Dermis blood vessel endothelial cell (primary cell): ENCODE data around the gene ANTXR2. TPM values are rescaled to one million over a fixed set of nuclear protein-coding genes. Genes with fewer than 3 reads are reported as not detected.
"Not testable (repeated sequence)": the region's sequence is repeated elsewhere in the genome, so short reads cannot be mapped to it uniquely, and the experiment has no call there.

Experiments
- DNase-seq: peaks from one replicate; pipeline ENCODE4 v3.0.0; 2010
- total RNA-seq: library from RNA; depleted of rRNA; stranded (reverse); fragments of >200 nt; gene quantifications from 2 replicates; pipeline ENCODE4 v1.2.3, GENCODE V29; 2014

ANTXR2 gene
- total RNA-seq, 1 donor from 2014 or later = 36.2 TPM

DNA sequence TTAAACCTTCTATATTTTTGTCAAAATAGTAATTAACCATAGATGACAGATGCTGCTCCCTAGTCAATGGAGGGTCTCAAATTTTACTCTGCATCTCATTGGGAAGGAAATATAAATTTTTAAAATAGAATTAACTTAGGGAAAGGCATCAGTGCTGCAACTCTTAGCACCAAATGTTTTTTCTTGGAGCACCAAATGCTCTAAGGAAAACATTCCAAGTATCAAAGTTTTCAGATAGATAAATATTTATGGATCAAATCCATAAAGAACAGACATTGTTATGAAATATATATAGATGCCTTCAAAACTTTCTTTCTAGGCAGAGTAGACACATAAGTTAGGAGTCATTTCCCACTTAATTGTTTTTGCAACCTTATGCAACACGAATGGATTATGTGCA, 168.7 kb downstream of the ANTXR2 start:
- no peak for DNase-seq

DNA sequence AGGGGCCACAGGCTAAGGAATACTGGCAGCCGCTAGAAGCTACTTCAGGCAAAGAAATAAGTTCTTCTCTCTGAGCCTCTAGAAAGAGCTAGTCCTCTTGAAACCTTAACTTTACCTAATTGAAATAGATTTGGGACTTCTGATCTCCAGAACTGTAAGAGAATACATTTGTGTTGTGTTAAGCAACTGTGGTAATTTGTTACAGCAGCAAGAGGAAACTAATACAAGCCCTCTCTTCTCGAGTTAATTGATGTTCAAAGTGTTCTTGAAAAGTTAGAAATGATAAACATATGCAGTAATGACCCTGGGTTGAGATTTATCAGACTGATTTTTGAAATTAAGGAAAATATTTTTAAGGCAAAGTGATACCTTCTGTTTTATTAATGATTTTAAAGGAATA, 172.8 kb downstream of the ANTXR2 start:
- no peak for DNase-seq

DNA sequence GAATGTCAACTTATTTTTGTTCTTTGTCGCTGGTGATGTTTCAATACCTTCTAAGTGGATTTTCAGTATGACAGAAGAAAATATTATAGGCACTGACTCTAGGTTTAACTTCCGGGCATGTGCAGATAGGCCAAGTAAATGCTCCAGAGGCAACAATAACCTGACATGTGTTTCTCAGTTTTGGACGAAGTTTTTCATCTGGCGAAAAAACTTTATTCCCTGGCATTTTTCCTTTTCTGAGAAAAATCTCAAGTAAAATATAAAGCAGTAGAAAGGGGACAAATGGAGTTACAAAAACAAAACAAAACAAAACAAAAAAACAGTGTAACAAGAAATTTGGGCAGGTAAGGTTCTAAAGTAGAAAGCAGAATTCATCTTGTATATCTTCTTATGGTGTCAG, 173.5 kb downstream of the ANTXR2 start:
- DNase-seq = no peak

DNA sequence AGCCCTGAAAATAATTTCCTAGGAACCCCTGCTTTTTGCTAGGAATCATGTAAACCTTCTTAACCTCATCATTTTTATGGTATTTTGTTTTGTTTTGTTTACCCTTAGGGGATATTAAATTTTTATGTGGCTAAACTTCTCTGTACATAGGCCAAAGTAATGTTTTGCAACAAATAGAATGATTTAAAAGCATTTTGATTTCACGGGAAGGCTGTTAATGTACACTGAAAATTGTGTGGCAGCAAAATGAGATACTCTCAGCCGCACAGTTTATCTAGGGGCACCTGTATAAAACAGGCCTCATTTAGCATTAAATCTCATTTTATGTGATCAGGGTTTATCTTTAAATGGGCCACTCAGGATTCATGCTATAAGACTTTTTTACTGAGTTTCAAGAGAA, 175.0 kb downstream of the ANTXR2 start:
- DNase-seq = no peak

DNA sequence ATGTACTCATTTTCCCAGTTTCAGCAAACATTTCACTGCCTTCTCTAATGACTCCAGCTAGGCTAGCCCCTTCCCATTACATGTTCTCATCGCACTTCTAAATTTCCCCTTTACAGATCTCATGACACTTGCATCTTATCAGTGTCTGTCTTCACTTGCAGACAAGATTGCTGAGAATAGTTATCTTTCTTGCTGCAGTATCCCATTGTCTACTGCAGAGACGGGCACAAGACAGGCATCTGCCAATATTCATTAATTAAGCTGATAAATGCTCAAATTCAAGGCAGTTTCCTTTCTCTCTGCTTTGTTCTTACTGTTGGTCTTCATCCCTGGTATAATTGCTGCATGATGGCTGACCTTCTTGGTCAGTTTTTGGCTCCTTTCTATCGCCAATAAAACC, 175.9 kb downstream of the ANTXR2 start:
- DNase-seq = no peak

DNA sequence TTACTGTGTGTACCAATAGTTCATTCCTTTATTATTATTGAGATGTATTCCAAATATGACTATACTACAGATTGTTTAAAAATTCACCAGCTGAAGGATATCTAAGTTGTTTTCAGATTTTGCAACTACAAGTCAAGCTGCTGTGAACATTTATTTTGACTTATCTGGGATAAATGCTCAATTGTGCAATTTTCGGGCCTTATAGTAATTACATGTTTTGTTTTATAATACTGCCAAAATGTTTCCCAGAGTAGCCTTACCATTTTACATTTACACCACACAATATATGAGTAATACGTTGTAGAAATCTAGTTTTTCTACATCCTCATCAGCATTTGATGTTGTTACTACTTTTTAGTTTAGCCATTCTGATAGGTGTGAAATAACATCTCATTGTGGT, 179.6 kb downstream of the ANTXR2 start:
- DNase-seq = no peak

DNA sequence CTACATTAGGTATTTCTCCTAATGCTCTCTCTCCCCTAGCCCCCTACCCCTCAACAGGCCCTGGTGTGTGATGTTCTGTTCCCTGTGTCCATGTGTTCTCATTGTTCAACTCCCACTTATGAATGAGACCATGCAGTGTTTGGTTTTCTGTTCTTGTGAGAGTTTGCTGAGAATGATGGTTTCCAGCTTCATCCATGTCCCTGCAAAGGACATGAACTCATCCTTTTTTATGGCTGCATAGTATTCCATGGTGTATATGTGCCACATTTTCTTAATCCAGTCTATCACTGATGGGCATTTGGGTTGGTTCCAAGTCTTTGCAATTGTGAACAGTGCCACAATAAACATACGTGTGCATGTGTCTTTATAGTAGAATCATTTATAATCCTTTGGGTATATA, 184.0 kb downstream of the ANTXR2 start:
- DNase-seq = not testable (repeated sequence)

DNA sequence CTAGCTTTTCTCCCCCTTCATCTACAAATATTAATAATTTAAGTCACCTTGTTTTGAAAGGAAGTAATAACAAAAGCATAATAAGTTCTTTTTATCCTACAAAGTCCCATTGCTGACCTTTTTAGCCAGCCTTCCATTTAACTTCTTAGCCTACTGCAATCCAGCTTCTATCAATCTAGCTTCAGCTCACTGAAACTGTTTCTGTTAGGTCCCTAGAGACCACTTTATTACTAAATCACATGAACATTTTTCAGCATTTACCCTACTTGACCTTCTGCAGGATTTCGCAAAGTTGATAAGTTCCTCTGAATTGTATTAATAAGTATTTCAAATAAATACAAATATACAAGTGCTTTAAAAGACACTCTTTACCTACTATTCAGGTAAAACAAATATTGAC, 186.5 kb downstream of the ANTXR2 start:
- no peak for DNase-seq

DNA sequence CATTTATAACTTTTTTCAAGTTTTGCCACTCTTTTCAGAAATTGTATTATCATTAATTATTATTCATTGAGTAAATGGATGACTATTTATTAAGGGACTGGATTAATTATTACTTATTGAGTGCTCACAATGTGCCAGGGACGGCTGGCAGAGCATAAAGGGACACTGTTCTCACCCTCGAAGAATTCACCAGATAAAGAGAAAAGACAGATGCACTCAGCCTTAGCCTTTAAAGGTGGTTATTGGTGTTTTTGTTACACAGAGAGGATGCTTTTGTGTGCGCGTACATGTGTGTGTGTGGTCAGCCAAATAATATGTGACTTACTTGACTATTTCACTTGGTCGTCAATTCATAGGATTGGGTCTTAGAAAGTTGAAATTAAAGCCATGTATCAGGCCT, 187.0 kb downstream of the ANTXR2 start:
- no peak for DNase-seq

DNA sequence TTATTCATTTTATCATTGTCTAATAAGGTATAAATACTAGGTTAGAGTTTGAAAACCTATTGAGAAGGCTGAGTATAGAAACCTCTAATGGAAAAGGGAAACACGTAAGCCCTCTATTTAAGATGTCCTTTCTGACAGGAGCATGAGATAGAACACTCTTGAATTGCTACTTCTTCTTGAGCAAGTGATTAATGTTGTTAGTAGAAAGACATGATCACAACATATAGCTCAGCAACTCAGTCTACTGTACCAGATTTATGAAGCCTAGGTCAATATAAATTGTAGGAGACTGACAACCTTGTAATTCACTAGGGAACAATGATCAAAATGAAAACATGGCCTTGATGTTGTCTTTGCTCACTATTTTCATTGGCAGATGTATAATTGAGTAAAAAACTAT, 189.7 kb downstream of the ANTXR2 start:
- DNase-seq = no peak

DNA sequence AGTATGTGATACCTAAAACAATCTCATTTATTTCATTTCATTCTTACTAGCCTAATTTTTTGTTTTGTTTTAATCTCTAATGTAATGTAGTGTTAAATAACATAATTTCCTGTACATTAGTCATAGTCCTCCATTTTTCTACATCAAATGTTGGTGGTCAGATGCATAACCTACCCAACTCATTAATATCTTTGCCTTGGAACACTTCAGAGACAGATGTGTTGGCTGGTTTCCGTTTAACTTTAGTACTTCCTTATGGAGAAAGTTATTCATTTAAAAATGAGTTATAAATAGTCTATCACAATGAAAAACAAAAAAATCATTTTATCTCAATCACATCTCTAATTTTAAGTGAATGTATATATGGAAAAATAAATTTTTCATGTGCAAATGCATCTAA, 190.2 kb downstream of the ANTXR2 start:
- DNase-seq = no peak

DNA sequence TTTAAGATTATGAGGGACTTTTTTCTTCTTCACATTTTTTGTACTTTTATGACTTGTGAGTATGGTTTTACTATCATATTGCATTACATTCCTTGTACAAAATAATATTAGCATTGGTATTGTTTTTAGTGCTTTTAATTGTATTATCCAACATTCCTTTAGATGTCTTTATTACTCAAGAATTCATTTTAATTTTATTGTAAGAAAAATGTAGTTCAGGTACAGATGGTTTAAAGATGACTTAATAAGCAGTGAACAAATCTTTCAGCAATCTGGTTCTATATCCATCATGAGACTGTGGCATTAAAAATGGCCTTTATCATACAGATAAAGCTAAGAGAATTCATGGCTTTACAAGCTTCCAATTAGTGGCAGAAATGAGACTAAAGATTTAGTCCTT, 191.6 kb downstream of the ANTXR2 start:
- DNase-seq = no peak

DNA sequence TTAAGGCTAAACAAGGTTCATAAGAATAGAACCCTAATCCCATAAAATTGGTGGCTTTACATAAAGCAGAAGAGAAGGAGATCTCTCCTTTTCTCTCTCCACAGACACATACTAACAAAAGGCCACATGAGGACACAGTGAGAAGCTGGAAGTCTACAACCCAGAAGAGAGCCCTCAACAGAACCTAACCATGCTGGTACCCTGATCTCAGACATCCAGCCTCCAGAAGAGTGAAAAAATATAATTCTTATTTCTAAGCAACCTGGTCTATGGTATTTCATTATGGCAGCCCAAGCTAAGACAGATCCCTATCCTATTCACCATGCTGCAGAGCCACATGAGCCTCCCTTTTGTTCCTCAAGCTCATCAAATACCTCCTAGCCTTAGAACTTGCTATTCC, 195.5 kb downstream of the ANTXR2 start:
- DNase-seq = no peak

DNA sequence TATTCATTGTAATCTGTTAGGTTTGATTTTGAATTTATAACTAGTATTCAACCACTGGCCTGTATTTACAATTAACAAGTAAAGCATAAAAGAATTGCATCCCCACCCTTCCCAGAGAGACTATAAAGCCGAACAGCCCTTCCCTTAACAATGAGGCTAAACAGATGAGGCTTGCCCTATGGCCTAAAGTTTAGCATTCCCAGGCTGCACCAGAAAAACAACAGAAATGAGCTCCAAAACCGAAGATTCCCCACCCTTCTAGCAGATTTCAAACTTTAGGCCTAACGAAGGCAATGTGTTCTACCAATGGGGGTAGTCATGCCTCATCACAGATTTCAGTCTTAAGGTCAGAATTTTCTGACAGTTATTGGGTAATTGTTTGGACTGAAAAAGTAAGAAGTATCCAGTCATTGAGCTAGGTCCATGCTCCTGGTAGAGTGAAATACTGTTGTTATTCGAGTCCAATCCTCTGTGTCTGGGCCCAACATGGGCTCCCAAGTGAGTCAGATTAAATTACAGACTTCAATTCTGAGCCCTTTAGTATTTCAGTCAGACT, 197.6 kb downstream of the ANTXR2 start:
- DNase-seq = no peak

DNA sequence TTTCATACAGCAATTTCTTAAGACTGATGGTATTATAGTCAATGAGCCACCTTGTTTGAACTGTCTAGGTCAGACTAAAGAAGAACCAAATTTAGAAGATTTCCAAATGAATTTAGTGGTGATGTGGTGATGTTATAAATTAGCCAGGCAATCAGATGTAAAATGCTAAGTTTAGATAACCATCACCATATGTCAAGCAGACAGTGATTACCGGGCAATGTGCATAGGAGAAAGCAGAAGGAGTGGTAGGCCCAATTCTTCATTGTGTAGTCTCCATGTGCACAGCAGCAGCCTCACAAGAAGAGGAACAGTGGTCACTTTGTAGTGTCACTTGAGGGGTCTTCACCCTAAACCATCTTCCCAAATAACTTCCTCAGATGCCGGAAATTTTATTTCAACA, 198.8 kb downstream of the ANTXR2 start:
- DNase-seq = no peak

DNA sequence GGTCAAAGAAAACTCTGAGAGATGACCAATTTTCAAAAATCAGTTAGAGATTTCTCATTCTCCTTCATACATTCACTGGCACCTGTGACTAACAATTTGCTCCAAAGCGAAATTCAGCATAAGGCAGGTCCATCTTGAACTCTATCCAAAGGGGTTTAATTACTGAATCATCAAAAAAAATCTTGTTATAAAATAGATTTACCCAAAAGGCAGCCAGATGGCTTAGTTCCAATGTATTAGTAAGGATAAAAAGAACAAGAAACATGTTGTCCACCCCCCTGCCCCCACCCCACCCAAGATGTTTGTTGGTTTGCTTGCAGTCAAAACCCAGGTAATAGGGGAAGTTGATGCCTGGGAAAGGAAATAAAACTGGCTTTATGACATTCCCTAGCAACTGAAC, 200.3 kb downstream of the ANTXR2 start:
- DNase-seq = no peak

DNA sequence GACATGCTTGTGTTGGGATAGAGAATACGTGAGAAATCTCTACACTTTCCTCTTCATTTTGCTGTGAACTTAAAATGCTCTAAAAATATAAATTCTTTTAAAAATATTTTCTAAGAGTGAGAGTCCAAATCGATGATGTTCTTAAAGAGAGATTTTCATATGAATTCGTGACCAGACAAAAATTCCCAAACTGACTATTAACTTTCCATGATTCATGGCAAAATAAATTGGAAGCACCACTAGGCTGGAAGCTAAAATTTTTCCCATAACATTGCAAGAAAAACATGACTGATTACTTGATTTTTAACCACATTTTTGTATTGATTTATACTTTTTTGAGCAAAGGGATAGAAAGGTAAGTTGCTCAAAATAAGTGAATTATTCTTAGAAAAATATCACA, 201.1 kb downstream of the ANTXR2 start:
- no peak for DNase-seq

DNA sequence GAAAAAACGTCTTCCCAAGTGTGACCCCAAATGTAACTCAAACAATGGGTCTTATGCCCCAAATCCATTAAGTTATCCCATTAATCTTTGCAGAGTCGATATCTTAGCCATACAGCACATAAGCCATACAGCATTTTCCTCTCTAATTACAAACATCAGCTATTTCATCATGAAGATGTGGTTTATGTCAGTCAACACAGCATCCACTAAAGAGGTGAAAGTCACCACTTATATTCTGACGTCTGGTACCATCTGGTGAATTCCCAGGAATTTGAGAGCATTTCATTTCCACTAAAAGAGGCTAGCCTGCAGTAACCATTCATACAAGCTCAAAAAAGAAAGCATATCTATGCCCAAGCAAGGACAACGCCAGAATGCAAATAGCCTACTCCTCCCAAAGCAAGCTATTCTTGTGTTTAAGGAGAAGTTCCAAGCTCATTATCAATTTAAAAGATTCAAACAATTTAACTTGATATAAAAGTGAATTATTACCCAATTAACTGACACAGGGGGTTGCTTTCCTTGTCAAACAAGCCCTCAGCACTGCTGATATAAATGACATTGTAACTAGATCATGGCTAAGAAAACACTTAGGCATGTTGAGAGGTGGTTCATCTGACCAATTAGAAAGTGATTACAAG, 203.3 kb downstream of the ANTXR2 start:
- DNase-seq = no peak

DNA sequence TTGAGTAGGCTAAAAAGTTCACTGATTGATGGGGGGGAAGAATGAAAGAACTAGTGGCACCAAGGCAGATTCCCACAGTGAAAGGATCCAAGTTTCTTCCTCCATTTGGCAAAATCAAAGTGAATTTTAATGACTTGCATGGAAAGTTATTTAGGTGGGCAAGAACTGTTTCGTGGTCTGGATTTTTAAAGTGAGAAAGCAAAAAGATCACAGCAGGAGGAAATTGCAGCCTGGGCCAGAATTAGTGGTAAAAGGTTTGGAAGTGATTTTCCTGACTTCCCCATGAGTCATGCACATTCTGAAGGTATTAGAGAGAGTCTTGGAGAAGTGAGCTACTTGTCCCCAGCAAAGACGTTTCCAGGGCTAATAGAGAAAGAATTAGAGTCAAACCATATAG, 207.8 kb downstream of the ANTXR2 start:
- no peak for DNase-seq

DNA sequence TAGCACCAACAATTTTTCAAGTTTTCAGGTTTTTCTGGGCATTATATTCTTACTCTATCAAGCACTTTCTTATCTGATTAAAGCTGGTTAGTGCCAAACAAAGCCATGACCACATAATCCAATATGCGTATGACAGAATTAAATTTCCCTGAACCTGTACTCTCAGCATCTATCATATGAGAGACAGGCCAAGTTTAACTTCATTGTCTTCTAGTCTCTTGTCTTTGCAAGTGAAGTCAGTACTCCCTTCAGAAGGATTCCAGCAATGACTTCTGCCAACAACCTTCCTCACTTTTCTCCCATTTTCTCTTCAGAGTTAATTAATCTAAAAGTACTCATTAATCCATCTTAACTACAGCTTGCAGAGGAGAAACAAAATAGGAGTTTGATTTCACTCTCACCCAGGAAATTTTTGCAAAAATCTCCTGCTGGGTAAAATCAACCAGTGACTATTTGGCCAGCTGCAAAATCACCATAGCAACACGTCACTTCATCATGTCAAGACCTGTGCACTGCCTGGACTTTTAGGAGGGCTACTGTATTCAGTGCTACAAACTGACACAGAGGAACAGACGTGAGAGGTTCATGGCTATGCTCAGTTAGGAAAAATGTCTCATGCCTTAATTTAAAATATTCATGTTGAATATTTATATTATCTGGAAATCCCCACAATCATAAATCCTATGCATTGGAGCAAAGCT, 208.4 kb downstream of the ANTXR2 start:
- no peak for DNase-seq

DNA sequence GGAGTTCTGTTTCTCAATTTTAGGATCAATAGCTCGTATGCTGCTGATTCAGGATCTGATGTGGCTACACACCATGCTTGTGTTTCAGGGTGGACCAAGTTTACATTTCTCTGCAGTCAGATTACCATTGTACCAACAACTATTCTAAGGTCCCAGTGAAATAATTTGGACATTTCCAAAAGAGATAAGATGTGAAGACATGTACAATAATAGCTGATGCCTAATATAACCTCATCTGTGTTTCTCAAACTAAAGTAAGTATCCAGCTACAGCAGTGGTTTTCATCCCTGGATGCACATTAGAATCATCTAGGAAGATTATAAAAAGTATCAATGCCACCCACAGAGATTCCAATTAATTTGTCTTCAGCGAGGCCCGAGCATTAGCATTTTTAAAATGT, 209.7 kb downstream of the ANTXR2 start:
- no peak for DNase-seq

DNA sequence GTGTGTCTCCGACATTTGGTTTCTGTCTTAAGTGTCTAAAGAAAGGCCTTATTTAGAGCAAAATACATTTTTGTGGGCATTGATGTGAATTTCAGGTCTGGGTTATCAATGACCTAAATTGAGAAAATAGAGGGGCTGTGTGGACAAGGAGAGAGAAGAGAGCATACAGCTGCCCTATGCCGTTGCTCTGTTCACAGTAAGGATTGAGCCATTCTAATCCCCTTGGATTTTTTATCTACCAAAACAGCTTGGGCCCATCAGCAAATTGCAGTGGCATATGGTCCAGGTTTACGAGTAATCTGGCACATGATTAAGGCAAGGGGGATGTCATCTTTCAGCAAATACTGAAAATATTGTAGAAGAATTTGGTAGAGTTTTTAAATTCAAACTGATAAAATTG, 210.2 kb downstream of the ANTXR2 start:
- DNase-seq = no peak

DNA sequence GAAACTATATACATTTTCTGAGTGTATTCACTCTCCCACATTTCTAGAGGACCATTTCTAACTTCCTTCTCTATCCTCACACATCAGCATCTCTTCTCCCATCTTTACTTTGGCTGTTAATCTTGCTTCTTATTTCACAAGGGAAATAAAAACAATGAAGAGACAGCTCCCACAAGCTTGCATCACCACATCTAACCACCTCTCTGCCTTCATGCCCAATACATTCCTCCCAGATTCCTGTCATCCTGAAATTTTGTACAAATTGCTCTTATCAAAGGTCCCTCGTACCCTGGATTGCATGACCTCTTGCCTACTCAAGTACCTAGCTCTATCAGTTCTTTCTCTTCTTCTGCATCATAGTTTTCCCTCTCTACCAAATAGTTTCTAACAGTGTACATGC, 215.2 kb downstream of the ANTXR2 start:
- DNase-seq = no peak

DNA sequence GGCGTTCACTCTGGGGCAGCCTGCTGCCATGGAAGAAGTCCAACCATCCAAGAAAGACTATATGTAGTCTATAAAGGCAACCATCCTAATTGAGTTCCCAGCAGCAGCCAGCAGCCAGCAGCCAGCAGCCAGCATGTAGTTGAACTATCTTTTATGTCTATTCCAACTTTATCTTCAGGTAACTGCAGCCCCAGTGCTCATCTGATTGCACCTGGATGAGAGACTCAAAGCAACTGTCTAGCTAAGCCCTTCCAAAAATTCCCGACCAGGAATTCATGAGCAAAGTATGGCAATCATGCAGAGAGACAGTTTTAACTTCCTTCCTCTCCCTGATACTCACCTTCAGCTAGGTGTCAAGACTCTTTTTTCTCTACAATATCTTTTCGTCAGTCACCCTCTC, 216.8 kb downstream of the ANTXR2 start:
- DNase-seq = no peak
